G401 (cell line): ENCODE data around the gene PTPN6. TPM values are rescaled to one million over a fixed set of nuclear protein-coding genes. Genes with fewer than 3 reads are reported as not detected.
"Not testable (repeated sequence)": the region's sequence is repeated elsewhere in the genome, so short reads cannot be mapped to it uniquely, and the experiment has no call there.

Experiments used
- DNase-seq: peaks from one replicate; pipeline ENCODE4 v3.0.0-alpha.2; 2015; ENCODE audit warnings: low spot score
- in situ Hi-C: cut with HindIII; loops from 2 replicates; pipeline ENCODE4 v1.10.0; 2016; ENCODE audit warnings: low sequenced_read_pairs, mixed read lengths
- total RNA-seq: library from RNA; depleted of rRNA; stranded (reverse); fragments of >200 nt; shearing (Covaris generic); gene quantifications from 2 replicates; pipeline ENCODE4 v1.2.3, GENCODE V29; 2014; rRNA removed

Gene PTPN6
- total RNA-seq, result 12.1 and 16.6 TPM in 2 replicates

DNA sequence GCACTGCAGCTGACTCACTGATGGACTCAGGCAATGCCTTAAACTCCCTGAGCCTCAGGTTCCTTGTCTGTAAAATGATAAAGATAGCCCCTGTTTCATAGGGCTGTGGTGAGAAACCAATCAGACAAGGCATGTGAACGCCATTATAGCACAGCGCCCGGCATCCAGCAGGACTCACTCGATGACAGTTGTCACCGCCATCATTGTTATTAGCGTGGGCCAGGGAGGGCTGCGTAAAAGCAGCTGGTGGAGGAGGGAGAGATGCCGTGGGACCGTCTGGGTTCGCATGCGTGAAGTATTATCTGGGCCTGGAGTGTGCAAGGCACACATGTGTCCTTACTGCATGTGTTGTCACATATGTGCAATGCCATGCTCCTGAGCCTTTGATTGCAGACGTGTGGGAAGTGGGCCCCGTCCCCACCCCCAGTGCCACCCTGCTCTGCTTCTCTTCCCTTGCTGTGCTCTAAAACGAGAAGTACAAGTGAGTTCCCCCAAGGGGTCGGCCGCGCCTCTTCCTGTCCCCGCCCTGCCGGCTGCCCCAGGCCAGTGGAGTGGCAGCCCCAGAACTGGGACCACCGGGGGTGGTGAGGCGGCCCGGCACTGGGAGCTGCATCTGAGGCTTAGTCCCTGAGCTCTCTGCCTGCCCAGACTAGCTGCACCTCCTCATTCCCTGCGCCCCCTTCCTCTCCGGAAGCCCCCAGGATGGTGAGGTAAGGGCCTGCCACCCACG is at the start of gene PTPN6:
TSS of gene PTPN6 (plus strand) at position 546 of the 730 bp plus-strand sequence. CDS start at position 703, 157 bp downstream.
- in situ Hi-C loops, result no loop called here
- no peak for DNase-seq

DNA sequence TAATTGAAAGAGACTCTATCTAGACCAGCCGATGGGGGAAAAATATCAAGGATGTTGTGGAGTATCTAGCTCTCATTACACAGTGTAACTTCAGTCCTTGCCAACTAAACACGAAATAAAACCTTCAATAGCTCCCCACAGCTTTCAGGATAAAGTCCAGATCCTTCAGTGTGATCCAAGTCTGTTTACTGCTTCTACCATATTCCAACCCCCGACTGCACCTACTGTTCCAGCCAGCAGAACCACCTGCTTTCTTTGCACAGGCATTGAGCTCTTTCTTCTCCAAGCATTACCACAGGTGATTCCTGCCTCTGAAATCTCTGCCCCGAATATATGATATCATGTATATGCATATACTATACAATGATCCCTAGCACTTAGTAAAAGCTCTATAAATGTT is 48.7 kb upstream of the PTPN6 start:
- DNase-seq, result peak; percentile 77
- in situ Hi-C loops, result no loop called here

DNA sequence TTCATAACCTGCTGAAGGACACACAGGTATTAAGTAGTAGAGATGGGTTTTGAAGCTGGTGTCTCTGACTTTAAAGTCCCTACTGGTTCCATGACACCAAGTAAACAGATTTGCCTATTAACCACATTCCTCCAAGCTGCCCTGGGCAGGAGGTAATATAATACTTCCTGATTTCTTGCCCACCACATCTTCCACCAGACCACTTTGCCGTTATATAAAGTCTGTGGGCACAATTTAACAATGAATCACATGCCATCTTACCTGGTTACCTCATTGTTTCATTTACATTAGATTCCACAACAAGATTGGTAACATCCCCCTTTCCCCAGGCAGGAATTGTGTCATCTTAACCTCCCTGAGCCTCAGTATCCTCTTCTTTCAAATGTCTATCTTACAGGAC is 47.4 kb upstream of the PTPN6 start:
- in situ Hi-C loops, result no loop called here
- no peak for DNase-seq

DNA sequence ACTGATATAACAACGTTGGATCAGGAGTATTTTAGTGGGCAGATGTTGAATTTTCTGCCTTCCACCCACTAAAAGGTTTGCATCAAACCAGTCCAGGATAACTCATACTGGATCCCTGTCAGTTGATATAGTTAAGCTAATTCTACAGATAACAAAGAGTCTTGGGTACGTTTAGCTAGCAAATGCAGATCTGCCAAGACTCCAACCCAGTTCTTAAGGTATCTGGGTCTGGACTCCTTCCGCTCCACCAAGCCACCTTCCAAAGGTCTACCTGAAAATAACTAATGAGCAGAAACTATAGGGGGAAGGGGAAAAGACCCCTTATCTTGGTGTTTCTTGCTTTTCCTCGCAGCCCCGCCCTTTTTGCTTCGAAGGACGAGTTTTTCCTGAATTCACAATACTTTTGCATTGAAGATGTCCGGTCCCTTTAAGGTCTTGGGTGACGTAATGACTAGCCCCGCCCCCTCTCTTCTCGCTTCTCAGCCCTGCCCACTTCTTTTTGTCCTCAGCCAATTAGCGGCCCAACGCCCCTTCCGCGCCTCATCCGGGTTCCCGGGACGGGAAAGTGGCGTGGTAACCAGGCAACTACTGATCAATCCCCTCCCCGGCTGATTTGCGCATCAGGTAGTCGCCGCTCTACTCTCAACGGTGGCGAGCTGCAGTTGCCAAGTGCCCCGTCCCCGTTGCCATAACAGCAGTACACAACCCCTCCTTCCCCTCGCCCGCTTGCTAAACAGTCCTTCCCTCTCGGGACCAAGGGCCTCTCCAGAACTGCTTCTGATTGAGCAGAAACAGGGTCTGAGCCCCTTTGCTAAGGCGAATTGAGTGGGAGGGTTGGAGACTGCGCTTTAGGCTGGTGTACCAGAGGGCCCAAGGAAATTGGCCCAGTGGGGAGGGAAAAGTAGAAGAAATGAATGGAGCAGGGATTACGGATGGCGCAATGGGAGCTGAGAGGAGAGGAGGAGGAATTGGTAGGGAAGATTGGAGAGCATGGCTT is 46.6 kb upstream of the PTPN6 start, which contains the start of gene LRRC23:
TSS of gene LRRC23 (plus strand) at position 543 of the 997 bp plus-strand sequence. CDS start 812 bp downstream, outside the sequence.
- in situ Hi-C loops, result no loop called here
- peak; percentile 99 for DNase-seq

DNA sequence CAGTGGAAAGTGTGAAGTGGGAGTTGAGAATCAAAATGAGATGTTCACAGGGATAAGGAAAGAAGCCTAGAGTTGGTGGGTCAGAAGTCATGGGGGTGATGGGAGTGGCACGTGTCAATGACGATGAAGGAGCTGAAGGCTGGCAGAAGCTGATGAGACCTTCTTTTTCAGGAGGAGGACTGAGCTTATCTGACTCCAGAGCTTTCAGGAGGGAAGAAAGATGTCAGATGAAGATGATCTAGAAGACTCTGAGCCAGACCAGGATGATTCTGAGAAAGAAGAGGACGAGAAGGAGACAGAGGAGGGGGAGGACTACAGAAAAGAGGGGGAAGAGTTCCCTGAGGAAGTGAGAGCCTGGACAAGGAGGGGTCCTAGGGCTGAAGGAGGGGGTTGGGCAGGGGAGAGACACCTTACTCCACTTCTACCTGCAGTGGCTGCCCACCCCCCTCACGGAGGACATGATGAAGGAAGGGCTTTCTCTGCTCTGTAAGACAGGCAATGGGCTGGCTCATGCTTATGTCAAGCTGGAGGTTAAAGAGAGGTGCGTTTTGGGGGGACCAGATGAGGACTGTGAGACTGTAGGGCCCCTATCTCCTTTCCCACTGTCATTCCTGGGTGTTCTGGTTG is 45.6 kb upstream of the PTPN6 start:
- no peak for DNase-seq
- in situ Hi-C loops, result no loop called here

DNA sequence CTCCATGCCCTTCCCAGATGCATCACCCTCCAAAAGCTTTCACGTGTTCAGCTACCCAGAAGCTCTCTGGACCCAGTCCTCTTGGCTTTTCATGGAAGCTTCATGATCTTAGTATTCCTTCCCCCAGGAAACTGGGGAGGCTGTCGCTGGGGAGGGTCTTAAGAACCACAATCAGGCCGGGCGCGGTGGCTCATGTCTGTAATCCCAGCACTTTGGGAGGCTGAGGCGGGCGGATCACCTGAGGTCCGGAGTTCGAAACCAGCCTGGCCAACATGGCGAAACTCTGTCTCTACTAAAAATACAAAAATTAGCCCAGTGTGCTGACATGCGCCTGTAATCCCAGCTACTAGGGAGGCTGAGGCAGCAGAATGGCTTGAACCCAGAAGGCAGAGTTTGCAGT is 43.0 kb upstream of the PTPN6 start:
- in situ Hi-C loops, DNase-seq: not testable (repeated sequence)

DNA sequence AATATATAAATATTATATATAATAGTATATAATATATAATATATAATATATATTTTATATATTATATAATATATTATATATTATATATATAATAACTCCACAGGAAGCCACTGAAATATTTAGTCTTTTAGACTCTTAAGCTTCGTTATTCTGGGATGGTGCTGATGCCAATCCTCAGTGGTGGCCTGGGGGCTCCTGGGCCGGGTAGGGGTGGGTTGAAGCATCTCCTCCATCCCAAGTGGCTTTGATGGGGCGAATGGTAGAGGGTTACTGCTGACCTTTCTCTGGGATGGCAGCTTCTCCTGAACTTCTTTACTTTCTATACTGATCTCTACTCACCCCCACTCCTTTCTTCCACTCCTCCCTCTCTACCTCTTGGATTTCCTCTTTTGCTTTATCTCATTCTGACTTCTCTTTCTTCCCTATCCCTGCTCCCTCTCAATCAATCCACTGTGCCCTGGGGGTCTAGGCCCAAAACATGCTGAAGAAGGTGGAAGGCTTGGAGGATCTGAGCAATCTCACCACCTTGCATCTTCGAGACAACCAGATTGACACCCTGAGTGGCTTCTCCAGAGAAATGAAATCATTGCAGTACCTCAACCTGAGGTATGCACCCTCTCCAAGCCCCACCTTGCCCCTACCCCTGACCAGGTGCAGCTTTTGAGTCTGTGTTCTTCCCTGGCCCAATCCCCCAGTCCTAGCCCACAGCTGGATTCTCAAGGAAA is 41.6 kb upstream of the PTPN6 start:
- no peak for DNase-seq
- in situ Hi-C loops, result no loop called here

DNA sequence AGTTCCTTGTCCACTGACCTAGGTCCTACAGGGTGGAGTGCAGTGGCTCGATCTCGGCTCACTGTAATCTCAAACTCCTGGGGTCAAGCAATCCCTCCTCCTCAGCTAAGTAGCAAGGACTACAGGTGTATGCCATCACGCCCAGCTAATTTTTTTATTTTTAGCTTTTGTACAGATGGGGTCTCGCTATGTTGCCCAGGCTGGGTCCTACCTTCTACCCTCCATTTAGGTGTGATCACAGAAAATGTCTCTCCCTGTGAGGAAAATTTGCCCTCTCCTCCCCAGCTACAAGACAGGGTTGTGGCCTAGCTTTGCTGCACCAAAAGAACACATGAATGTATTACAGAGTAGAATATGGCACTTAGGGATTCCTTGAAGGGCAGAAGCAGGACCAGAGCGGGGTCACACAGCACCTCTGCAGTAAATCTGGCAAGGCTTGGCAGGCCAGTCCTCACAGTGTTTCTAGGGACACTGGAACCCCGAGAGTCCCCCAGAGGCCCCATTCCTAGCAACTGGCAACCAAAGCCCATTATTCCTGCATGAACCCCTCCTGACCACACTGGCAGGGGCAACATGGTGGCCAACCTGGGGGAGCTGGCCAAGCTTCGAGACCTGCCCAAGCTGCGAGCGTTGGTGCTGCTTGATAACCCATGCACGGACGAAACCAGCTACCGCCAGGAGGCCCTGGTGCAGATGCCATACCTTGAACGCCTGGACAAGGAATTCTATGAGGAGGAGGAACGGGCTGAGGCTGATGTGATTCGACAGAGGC is 38.8 kb upstream of the PTPN6 start:
- in situ Hi-C loops, result no loop called here

DNA sequence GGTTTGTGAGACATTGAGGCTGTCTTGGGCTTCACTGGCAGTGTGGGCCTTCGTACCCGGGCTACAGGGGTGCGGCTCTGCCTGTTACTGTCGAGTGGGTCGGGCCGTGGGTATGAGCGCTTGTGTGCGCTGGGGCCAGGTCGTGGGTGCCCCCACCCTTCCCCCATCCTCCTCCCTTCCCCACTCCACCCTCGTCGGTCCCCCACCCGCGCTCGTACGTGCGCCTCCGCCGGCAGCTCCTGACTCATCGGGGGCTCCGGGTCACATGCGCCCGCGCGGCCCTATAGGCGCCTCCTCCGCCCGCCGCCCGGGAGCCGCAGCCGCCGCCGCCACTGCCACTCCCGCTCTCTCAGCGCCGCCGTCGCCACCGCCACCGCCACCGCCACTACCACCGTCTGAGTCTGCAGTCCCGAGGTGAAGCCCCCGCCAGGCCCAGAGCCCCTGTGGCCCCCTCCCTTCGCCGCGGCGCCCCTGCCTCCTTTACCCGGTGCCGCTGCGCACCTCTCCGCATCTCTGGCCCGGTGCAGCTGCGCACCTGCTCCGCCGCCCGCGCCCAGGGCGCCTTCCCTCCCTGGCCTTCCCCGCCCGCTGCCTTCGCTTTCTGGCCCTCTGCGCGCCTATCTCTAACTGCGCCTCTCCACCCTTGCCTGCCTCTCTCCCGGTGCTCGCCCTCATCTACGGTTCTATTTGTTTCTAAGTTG is 36.8 kb upstream of the PTPN6 start, which contains the start of gene ENO2:
TSS of gene ENO2 (plus strand) at position 335 of the 701 bp plus-strand sequence. CDS start 1,253 bp downstream, outside the sequence.
- in situ Hi-C loops, result no loop called here
- peak; percentile 91 for DNase-seq

More for the DNA sequence above, 38.8 kb upstream of the PTPN6 start:
- no peak for DNase-seq

DNA sequence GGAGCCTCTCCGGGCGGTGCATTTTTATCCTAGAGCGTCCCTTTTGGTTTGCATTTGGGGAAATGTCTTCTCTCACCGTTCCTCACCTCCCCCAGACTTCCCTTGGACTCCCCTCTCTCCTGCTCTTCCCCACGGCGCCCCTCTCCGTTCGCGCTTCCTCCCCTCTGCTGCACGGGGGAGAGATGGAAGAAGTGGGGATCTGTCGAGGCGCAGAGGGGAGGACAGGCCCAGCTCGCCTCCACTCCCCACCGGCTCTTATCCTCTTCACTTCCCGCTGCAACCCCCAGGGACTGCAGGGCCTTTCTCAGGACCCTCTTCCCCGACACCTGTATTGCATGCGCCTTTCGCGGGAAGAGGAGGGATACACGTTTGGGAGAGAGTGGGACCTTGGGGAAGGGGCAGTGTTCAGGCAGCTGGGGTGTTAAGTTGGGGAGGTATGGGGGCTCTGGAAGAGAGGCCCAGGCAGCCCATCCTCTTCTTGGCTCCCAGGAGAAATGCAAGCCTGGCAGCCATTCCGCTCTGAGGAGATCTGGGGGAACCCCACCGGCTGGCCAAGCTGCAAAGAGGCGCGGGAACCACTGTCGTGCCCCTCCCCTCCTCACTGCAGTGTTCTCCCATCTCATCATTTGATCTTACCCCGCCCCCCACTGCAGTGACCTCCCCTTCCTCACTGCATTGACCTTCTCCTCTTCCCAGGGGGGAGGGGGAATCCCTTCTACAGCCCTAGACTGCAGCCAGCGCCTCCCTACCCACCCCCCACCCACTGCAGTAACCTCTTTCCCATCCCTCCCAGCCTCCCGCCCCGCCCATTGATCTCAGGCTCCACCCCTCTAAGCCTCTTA is 36.0 kb upstream of the PTPN6 start:
- in situ Hi-C loops, result no loop called here
- DNase-seq, result peak; percentile 64

DNA sequence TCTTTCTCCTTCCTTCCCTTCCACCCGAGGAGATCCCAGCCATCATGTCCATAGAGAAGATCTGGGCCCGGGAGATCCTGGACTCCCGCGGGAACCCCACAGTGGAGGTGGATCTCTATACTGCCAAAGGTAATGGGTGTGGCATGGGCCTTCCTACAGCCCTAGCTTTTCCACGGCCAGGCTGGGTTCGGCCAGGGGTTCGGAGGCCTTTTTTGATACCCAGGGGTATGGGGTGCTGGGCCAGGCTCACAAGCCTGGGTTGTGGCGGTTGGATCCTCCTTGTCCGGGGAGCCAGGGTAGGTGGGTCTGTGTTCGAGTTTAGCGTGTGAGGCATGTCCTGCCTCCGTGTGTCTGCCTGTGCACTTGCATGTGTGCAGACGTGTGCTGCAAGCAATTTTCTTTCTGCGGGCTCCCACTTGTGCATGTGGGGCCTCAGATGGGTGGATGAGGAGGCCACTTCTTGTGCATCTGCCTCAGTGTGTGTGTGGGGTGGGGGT is 35.3 kb upstream of the PTPN6 start:
- in situ Hi-C loops, result no loop called here
- DNase-seq, result no peak

DNA sequence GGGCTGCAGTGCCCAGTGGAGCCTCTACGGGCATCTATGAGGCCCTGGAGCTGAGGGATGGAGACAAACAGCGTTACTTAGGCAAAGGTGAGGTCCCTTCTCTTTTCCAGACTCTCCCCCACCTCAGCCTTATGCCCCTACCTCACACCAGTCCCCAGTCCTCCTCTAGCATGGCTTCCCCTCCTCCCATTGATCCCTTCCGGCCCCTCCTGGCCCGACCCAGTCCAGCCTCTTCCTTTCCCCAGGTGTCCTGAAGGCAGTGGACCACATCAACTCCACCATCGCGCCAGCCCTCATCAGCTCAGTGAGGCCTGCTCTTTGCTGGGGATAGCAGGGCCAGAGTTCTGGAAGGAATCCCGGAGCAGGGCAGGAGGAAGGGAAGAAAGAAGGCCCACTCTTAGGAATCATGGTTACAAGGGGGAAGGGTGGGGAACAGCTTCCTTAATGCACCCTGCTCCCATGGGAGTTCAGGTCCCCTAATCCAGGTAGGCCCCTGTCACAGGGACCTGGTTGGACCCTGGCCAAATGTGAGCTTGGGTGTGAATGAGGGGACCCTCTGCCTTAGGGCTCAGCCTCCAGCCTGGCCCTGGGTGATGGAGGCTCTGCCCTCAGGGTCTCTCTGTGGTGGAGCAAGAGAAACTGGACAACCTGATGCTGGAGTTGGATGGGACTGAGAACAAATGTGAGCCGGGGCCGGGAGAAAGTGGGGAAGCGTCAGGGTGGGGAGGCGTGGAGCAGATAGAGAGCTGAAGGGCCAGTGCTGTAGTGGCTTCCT is 34.5 kb upstream of the PTPN6 start:
- DNase-seq, result no peak
- in situ Hi-C loops, result no loop called here

DNA sequence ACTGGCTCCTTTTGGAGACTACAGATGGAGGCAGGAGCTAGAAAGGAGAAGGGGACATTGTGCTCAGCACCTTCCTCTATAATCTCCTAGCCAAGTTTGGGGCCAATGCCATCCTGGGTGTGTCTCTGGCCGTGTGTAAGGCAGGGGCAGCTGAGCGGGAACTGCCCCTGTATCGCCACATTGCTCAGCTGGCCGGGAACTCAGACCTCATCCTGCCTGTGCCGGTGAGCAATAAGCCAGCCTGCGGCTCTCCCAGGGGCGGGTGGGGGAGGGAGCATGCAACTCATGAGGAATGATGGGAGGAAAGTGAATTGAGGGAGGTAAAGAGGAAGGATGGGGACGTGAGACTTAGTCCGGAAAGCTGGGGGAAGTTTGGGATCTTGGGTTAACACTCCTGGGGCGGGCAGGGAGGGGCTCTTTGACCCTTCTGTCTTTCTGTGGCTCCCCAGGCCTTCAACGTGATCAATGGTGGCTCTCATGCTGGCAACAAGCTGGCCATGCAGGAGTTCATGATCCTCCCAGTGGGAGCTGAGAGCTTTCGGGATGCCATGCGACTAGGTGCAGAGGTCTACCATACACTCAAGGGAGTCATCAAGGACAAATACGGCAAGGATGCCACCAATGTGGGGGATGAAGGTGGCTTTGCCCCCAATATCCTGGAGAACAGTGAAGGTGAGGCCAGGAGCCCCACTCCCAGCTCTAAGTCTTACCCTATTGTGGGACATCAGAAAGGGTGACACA is 33.5 kb upstream of the PTPN6 start:
- in situ Hi-C loops, result no loop called here
- no peak for DNase-seq

DNA sequence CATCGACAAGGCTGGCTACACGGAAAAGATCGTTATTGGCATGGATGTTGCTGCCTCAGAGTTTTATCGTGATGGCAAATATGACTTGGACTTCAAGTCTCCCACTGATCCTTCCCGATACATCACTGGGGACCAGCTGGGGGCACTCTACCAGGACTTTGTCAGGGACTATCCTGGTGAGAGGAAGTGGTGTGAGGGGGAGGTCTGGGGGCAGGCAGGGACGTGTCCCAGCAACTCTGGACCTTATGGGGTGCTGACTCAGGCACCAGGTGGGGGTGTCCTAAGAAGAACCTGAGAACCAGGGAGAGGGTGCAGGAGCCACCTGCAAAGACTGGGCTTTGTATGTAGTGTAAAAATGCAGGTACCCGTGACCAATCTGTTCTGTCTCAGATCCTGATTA is 31.6 kb upstream of the PTPN6 start:
- DNase-seq, result no peak
- in situ Hi-C loops, result no loop called here

DNA sequence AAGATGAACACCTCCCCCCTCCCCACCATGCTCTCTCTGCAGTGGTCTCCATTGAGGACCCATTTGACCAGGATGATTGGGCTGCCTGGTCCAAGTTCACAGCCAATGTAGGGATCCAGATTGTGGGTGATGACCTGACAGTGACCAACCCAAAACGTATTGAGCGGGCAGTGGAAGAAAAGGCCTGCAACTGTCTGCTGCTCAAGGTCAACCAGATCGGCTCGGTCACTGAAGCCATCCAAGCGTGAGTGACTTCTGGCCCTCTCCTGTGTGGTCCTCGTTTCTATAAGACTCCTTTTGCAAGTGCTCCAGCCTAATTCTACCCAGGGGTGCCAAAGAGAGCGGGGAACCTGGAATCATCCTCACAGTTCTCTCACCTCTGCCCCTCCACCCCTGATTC is 29.6 kb upstream of the PTPN6 start:
- DNase-seq, result no peak
- in situ Hi-C loops, result no loop called here
